SK-N-SH (cell line): ENCODE results near the gene NSD1.

Experiments
- CHD2 ChIP-seq: fragments of 150-350 bp; IDR thresholded peaks from 2 replicates; pipeline ENCODE4 v1.6.1; 2018; ENCODE audit warnings: low read length; ENCODE audit not compliant: partially characterized antibody
- ELF1 ChIP-seq: IDR thresholded peaks from 2 replicates; pipeline ENCODE4 v1.4.0; 2012
- GATA2 ChIP-seq: sonication (generic); formaldehyde crosslinking; IDR thresholded peaks from 2 replicates; pipeline ENCODE4 v1.5.0; 2020; ENCODE audit warnings: mild to moderate bottlenecking, missing genetic modification reagents
- JUND ChIP-seq: IDR thresholded peaks from 2 replicates; pipeline ENCODE4 v1.4.0; 2012
- NFIC ChIP-seq: IDR thresholded peaks from 2 replicates; pipeline ENCODE4 v1.4.0; 2012; ENCODE audit warnings: borderline replicate concordance
- POLR2AphosphoS5 ChIP-seq: IDR thresholded peaks from 2 replicates; pipeline ENCODE4 v1.6.1; 2012; ENCODE audit warnings: low read depth, low read length
- RAD21 ChIP-seq: IDR thresholded peaks from 2 replicates; pipeline ENCODE4 v1.6.1; 2012; ENCODE audit warnings: mild to moderate bottlenecking, low read length
- REST ChIP-seq: IDR thresholded peaks from 2 replicates; pipeline ENCODE4 v1.6.1; 2012; ENCODE audit warnings: mild to moderate bottlenecking, low read depth, low read length, moderate library complexity
- RFX5 ChIP-seq: IDR thresholded peaks from 2 replicates; pipeline ENCODE4 v1.6.1; 2012; ENCODE audit warnings: mild to moderate bottlenecking, improper control_type of control experiment, low read length
- SIN3A ChIP-seq: IDR thresholded peaks from 2 replicates; pipeline ENCODE4 v1.6.1; 2012; ENCODE audit warnings: low read depth, mild to moderate bottlenecking, low read length, moderate library complexity, borderline replicate concordance
- TCF12 ChIP-seq: IDR thresholded peaks from 2 replicates; pipeline ENCODE4 v1.4.0; 2012
- YY1 ChIP-seq: IDR thresholded peaks from 2 replicates; pipeline ENCODE4 v1.4.0; 2012; ENCODE audit warnings: low read depth, mild to moderate bottlenecking
- ZBTB33 ChIP-seq: IDR thresholded peaks from 2 replicates; pipeline ENCODE4 v1.4.0; 2012; ENCODE audit warnings: low read depth, borderline replicate concordance
- TF ChIP-seq, protein P1 (sequence below): fragments of 200-600 bp; sonication (generic); IDR thresholded peaks from 2 replicates; pipeline ENCODE4 v1.6.1; 2017; ENCODE audit warnings: antibody characterized with exemption, mild to moderate bottlenecking, moderate library complexity

- TF ChIP-seq POLR2AphosphoS5 (no peak), JUND (no peak), ELF1 (no peak), GATA2 (CRISPR knock-in tag) (no peak), RAD21 (no peak), YY1 (no peak), NFIC (no peak), CHD2 (no peak), REST (no peak), TCF12 (no peak), ZBTB33 (no peak), RFX5 (no peak), SIN3A (no peak)
- TF ChIP-seq, protein P1, sequence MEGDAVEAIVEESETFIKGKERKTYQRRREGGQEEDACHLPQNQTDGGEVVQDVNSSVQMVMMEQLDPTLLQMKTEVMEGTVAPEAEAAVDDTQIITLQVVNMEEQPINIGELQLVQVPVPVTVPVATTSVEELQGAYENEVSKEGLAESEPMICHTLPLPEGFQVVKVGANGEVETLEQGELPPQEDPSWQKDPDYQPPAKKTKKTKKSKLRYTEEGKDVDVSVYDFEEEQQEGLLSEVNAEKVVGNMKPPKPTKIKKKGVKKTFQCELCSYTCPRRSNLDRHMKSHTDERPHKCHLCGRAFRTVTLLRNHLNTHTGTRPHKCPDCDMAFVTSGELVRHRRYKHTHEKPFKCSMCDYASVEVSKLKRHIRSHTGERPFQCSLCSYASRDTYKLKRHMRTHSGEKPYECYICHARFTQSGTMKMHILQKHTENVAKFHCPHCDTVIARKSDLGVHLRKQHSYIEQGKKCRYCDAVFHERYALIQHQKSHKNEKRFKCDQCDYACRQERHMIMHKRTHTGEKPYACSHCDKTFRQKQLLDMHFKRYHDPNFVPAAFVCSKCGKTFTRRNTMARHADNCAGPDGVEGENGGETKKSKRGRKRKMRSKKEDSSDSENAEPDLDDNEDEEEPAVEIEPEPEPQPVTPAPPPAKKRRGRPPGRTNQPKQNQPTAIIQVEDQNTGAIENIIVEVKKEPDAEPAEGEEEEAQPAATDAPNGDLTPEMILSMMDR, result no peak
These were observed 201.5 kb downstream of the NSD1 start for GRCh38 chr5:177334781-177335700.
